Sciatic nerve (tissue), 2 donors: ENCODE measurements around the gene THAP4. TPM values are rescaled to one million over a fixed set of nuclear protein-coding genes. Genes with fewer than 3 reads are reported as not detected.

Experiments
- ATAC-seq: fragments of 200-7000 bp; cut with Tn5 transposase; one replicate; pipeline ENCODE4 v1.9.1; 2020; ENCODE audit warnings: mild to moderate bottlenecking, moderate library complexity
- DNase-seq: peaks from one replicate; pipeline ENCODE4 v3.0.0-alpha.2; 2020; ENCODE audit warnings: low spot score
- intact Hi-C: fragments of 100-400 bp; cut with DNase I; formaldehyde crosslinking; loops from one replicate; pipeline ENCODE4 v1.14.2; 2022
- total RNA-seq: library from RNA; stranded (reverse); fragmentation: NEBNext Ultra II Directional; extraction: Animal tissue kit (Norgen Biotek cat#: 25700); gene quantifications from one replicate; pipeline ENCODE4 v1.2.1, GENCODE V29; 2021
- donor health status: DM: no; HTN: no; CAD: no.
- donor health status: DM: no; HTN: no; CAD: no.

Gene THAP4
- total RNA-seq, 1 donor from 2014 or later: 37.7 TPM

- DNase-seq (no peak), ATAC-seq (no peak)
- intact Hi-C loops: no loop called here
These were observed 8.3 kb upstream of the THAP4 start for GRCh38 chr2:241645056-241645914.

GRCh38 chr2:241641631-241642030 lies 4.7 kb upstream of the THAP4 start:
- intact Hi-C loops: no loop called here
- ATAC-seq (no peak), DNase-seq (no peak)

DNA sequence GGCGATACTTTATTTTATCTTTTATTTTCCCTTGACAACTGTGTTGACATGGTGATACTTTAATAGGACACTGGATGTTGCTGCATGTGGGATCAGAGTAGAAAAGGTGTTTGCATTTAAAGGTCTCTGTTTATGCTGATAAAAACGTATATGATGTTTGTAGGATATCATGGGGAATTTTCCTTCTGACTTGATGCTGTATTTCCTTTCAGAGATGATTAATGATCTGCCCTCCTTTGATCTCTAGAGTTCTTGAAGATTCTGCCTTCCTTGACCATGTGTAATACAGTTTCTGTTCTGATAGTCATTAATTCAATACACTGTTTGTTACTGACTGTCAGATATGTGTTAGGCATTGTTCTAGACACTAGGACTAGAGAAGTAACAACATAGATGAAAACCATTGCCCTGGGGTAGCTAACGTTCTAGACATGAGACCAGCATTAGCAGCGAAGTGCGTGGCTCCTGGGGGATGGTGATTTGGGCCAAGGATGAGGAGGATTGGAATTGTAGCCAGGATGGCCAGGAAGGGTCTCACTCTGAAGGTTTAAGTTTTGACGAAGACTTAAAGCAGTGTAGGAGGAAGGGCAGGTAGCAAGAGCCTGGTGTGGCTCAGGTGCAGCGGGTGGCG lies 3.3 kb upstream of the THAP4 start:
- intact Hi-C loops: no loop called here
- no peak for DNase-seq
- ATAC-seq: no peak

DNA sequence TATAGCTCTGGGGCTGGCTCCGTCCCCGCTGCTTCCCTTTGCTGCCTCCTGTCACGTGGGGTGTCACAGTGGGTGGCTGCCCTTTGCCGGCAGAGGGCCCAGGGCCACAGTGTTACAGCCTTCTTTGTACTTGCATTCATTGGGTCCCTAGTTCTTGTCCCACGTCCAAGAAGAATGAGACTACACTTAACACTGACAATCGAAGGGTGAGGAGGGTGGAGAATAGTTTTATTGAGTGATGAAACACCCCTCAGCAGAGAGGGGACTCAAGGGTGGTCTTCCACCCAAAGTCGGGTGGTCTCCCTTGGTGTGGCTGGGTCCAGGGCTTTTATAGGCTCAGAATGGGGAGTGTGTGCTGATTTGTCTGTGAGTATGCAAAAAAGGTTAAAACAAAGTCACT lies 2.4 kb upstream of the THAP4 start:
- intact Hi-C loops: loop anchor here (2.0 kb wide), 1 partner anchor 19 kb away; no protein-coding TSS in a partner anchor
- ATAC-seq (no peak), DNase-seq (no peak)

GRCh38 chr2:241638940-241639339 lies 2.0 kb upstream of the THAP4 start:
- intact Hi-C loops: loop anchor here (2.0 kb wide), 1 partner anchor 20 kb away; no protein-coding TSS in a partner anchor
- ATAC-seq (no peak), DNase-seq (no peak)

GRCh38 chr2:241637795-241638660 lies 1.1 kb upstream of the THAP4 start:
- intact Hi-C loops: loop anchor here (2.0 kb wide), 1 partner anchor 21 kb away; no protein-coding TSS in a partner anchor
- DNase-seq: no peak
- ATAC-seq: no peak

- no peak for DNase-seq
- intact Hi-C loops: no loop called here
- peak; percentile 35 for ATAC-seq
These were observed 558 bp downstream of the THAP4 start for GRCh38 chr2:241636182-241637017.

- ATAC-seq (no peak), DNase-seq (no peak)
- intact Hi-C loops: no loop called here
These were observed 1.2 kb downstream of the THAP4 start for GRCh38 chr2:241635756-241636155.

DNA sequence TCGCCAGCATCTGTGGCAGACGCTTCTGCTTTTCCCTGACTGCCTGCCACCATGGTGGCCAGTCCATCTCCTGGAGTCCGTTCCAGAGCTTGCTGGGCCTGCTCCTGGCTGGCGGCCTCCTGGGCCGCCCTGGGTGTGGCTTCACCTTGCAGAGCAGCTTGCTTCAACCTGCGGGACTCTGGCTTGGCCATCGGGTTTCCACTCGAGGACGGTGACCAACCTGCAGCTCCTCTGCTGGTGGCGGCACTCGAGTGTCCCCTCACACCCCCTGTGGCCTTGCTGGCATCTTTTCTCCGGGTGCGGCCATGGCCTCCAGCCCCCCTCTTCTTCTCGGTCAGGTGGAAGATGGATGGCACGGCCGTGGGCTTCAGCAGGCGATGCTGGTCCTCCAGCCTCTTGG lies 3.4 kb downstream of the THAP4 start:
- ATAC-seq (no peak), DNase-seq (no peak)
- intact Hi-C loops: no loop called here

DNA sequence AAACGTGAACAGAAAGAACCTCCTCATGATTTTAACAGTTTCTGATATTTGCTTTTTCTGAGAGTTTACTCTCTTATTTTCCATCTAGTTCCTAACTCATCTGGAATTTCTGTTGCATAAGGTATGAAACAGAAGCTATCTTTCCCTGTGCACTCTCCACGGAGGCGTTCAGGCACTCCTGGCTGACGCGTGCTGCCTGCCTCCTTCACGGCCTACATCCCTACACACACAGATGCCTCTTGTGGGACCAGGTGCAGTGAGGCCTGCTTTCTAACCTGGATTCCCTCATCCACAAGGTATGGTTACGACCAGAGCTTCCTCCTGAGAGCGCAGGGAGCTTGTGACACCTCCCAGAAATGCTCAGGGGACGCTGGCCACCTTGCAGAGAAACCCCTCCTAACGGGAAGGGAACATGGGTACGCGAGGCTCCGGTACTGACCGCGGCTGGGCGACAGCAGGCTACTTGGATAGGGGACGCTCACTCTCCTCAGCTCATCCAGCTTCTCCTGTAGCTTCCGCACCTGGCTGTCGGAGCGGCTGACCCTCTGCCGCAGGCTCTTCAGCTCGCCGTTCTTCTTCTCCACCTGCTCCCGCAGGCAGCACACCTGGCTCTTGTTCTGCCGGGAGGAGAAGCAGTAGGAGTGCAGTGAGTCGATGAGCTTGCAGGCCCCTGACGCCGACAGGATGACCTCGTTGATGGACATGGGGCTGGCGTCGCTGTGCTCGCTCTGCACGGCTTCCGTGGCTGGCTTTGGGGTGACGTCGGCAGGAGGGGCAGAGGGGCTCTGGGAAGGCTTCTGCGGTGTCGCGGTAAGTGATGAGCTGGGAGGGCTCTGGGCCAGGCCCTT lies 4.3 kb downstream of the THAP4 start:
- intact Hi-C loops: no loop called here
- DNase-seq: no peak

DNA sequence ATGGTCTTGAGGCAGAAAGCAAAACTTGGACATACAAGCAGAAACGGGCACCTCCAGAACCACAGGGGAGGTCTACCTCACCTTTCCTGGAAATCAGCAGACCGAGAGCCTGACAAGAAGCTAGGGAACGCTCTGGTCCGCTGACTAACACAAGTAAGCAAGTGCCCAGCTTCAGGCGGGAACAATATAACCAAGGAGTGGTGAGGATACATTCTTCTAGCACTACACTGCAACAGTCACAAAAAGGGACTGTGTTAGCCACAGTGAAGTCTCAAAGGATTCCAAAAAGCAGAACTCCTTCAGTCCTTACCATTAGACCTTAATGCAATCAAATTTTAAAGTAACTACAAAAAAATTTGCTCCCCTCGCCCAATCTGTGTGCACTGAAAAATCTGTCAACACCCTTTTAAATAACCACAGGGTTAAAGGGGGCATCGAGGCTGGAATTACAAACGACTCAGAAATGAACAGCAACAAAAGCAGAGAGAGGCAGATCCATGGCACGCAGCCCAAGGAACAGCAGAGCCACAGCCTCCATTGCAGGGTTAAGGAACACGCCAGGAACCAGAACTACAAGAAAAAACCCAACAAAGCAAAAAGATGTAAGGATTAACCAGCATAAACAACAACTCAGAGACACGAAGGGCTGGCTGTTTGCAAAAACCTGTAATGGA lies 7.1 kb downstream of the THAP4 start:
- intact Hi-C loops: no loop called here
- ATAC-seq (peak; percentile 34), DNase-seq (no peak)

More for the DNA sequence above, 4.3 kb downstream of the THAP4 start:
- no peak for ATAC-seq

DNA sequence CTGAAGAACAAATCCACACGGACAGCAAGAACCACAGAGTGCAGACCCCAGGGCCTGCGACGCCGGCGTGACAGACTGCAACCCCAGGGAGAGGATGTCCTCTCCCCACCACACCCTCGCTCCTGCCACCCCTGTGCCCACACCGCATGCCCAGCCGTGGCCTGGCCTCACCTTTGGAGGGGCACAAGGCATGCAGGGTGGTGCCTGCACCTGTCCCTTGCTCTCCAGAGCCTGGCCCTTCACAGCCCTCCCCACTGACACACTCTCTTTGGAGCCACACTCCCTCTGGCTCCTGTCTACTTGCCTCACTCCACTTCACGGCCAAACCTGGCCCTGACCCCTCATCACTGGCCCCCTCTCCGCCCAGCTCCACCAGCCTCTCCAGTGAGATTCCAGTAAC lies 9.3 kb downstream of the THAP4 start:
- DNase-seq: no peak
- ATAC-seq: no peak
- intact Hi-C loops: no loop called here

- DNase-seq (no peak), ATAC-seq (no peak)
- intact Hi-C loops: no loop called here
These were observed 16.6 kb downstream of the THAP4 start for GRCh38 chr2:241620419-241620769.

DNA sequence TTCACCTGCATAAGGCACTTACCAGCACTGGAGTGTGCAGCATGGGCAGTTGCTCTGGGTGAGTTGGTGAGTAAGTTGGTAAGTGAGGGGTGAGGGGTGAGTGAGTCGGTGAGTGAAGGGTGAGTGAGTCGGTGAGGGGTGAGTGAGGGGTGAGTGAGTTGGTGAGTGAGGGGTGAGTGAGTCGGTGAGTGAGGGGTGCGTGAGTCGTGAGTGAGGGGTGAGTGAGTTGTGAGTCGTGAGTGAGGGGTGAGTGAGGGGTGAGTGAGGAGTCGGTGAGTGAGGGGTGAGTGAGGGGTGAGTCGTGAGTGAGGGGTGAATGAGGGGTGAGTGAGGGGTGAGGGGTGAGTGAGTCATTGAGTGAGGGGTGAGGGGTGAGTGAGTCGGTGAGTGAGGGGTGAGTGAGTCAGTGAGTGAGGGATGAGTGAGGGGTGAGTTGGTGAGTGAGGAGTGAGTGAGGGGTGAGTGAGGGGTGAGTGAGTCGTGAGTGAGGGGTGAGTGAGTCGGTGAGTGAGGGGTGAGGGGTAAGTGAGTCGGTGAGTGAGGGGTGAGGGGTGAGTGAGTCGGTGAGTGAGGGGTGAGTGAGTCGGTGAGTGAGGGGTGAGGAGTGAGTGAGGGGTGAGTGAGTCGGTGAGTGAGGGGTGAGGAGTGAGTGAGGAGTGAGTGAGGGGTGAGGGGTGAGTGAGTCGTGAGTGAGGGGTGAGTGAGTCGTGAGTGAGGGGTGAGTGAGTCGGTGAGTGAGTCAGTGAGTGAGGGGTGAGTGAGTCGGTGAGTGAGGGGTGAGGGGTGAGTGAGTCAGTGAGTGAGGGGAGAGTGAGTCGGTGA lies 17.1 kb downstream of the THAP4 start:
- intact Hi-C loops: no loop called here
- ATAC-seq: no peak
- DNase-seq: no peak

DNA sequence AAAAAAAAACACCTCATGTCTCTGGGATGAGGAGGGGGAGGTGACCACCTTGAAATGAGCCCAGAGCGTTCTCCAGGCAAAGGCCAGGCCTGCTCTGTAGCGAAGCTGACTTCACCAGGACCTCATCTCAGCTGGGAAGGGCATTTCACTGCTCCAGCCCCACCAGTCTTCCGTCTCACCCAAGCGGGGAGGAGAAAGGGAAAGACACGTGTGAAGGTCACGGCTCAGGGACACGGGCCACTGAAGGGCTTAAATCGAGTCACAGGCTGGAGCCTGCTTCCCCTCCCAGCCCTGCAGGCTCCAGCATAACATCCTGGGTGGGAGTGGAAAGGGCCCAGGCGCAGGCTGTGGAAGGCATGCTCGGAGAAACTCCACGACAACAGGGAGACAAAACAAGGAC lies 18.1 kb downstream of the THAP4 start:
- DNase-seq (no peak), ATAC-seq (no peak)
- intact Hi-C loops: no loop called here

GRCh38 chr2:241618296-241618805 lies 18.6 kb downstream of the THAP4 start:
- no peak for DNase-seq
- no peak for ATAC-seq
- intact Hi-C loops: no loop called here
